Upper lobe of left lung (tissue), 6 donors: Measurements from ENCODE around the gene ARID4A. TPM values are rescaled to one million over a fixed set of nuclear protein-coding genes. Genes with fewer than 3 reads are reported as not detected.
"Not testable (repeated sequence)": the region's sequence is repeated elsewhere in the genome, so short reads cannot be mapped to it uniquely, and the experiment has no call there.

ENCODE experiments used
- ATAC-seq, 2 donors: fragments of 200-7000 bp; cut with Tn5 transposase; one replicate each; pipeline ENCODE4 v1.9.1; 2022; ENCODE audit warnings: mild to moderate bottlenecking in 2 of 2, moderate library complexity in 2 of 2; ENCODE audit not compliant: low FRiP score in 2 of 2
- DNase-seq, 2 donors: peaks; one replicate each; pipeline ENCODE4 v3.0.0-alpha.2; 2019 to 2020
- H3K27ac ChIP-seq, 4 donors: fragments of 200-600 bp; sonication (generic); one replicate each; pipeline ENCODE4 v1.5.1; 2016 to 2019
- H3K27me3 ChIP-seq, 4 donors: fragments of 200-600 bp; sonication (generic); one replicate each; pipeline ENCODE4 v1.5.1; 2017 to 2019
- H3K36me3 ChIP-seq, 4 donors: fragments of 200-600 bp; sonication (generic); one replicate each; pipeline ENCODE4 v1.5.1; 2016 to 2019
- H3K4me1 ChIP-seq, 4 donors: fragments of 200-600 bp; sonication (generic); one replicate each; pipeline ENCODE4 v1.5.1; 2018 to 2019
- H3K4me3 ChIP-seq, 4 donors: fragments of 200-600 bp; sonication (generic); one replicate each; pipeline ENCODE4 v1.5.1; 2017 to 2019; ENCODE audit warnings: mild to moderate bottlenecking in 2 of 4, moderate library complexity in 1 of 4
- H3K9me3 ChIP-seq, 4 donors: fragments of 200-600 bp; sonication (generic); one replicate each; pipeline ENCODE4 v1.5.1; 2018 to 2019
- CTCF ChIP-seq, 6 experiments: fragments of 450-650 bp in 4 of 6; fragments of 200-600 bp in 2 of 6; sonication (generic) in 2 of 6; IDR thresholded peaks; one replicate each; pipeline ENCODE4 v1.5.1; 2016 to 2019; ENCODE audit warnings: antibody characterized with exemption in 6 of 6
- EP300 ChIP-seq, 4 donors: sonication (generic); formaldehyde crosslinking; IDR thresholded peaks; one replicate each; pipeline ENCODE4 v1.5.1; 2017; ENCODE audit warnings: antibody characterized with exemption in 4 of 4, control low read depth in 2 of 4
- POLR2A ChIP-seq, 4 donors: fragments of 450-650 bp; IDR thresholded peaks; one replicate each; pipeline ENCODE4 v1.5.1; 2016 to 2017; ENCODE audit warnings: antibody characterized with exemption in 4 of 4, mild to moderate bottlenecking in 2 of 4
- POLR2AphosphoS5 ChIP-seq, 2 donors: sonication (generic); formaldehyde crosslinking; IDR thresholded peaks; one replicate each; pipeline ENCODE4 v1.5.1; 2017; ENCODE audit warnings: antibody characterized with exemption in 2 of 2
- WGBS, 2 donors: methylation state at CpG; one replicate each; pipeline ENCODE4 v1.1.5; 2017 to 2018; 5-methylcytosine and 5-hydroxymethylcytosine counted together
- total RNA-seq, 6 donors: library from RNA; depleted of rRNA in 4 of 6; stranded (reverse); fragments of >200 nt in 4 of 6; gene quantifications; one replicate each; pipeline versions ENCODE4 v1.1.0 to v1.2.1, GENCODE V29; 2016 to 2021
- donor health status: DM: no; HTN: no; CAD: no; lungs with moderate emphysema.
- donor health status: DM: no; HTN: yes; CAD: no; lungs with severe emphysema.

ARID4A gene
- total RNA-seq, 6 donors from 2014 or later: 18.4 to 96.4 (median 38.7) TPM

- Histone ChIP-seq H3K27ac (no peak overlapping the region), H3K36me3 (peaks cover 9 to 48% (median 19%) of the 10 kb centered on the region in 4 donors), H3K9me3 (no peaks in the 10 kb centered on the region), H3K27me3 (no peaks in the 10 kb centered on the region), H3K4me1 (no peaks in the 10 kb centered on the region), H3K4me3 (no peak overlapping the region)
- 93 to 100% methylated on average over 1 of the region's 1 CpG for WGBS, 2 donors
- TF ChIP-seq CTCF (IDR thresholded peaks at IDR 0.05): no peak
- TF ChIP-seq POLR2AphosphoS5 (IDR thresholded peaks at IDR 0.05): no peak
- TF ChIP-seq POLR2A (IDR thresholded peaks at IDR 0.05): no peak
- TF ChIP-seq EP300 (IDR thresholded peaks at IDR 0.05): no peak
- DNase-seq (no peak), ATAC-seq (no peak)
Observed at GRCh38 chr14:58315606-58316005, 17.3 kb downstream of the ARID4A start.

- TF ChIP-seq POLR2A (IDR thresholded peaks at IDR 0.05) (no peak), CTCF (IDR thresholded peaks at IDR 0.05) (no peak), POLR2AphosphoS5 (IDR thresholded peaks at IDR 0.05) (no peak)
- Histone ChIP-seq H3K36me3 (peaks cover 30 to 80% (median 51%) of the 10 kb centered on the region in 4 donors), H3K9me3 (no peaks in the 10 kb centered on the region), H3K4me1 (peaks cover 11 to 20% (median 11%) of the 10 kb centered on the region in 4 donors), H3K27ac (no peak overlapping the region), H3K4me3 (no peak overlapping the region), H3K27me3 (no peaks in the 10 kb centered on the region)
- no peak for DNase-seq
- ATAC-seq: no peak
- 57 to 67% methylated on average over 1 of the region's 1 CpG for WGBS, 2 donors
Observed at GRCh38 chr14:58327019-58327418, 28.7 kb downstream of the ARID4A start.

GRCh38 chr14:58331111-58331510 lies 32.8 kb downstream of the ARID4A start:
- Histone ChIP-seq H3K36me3 (peaks cover 11 to 58% (median 22%) of the 10 kb centered on the region in 4 donors), H3K4me1 (peaks cover 11 to 20% (median 11%) of the 10 kb centered on the region in 4 donors), H3K4me3 (peak overlapping the region in 1 of 4 donors; percentile 15), H3K27me3 (no peaks in the 10 kb centered on the region), H3K9me3 (no peaks in the 10 kb centered on the region), H3K27ac (peak overlapping the region in 2 of 4 donors; percentile 41 to 49)
- ATAC-seq (peak in 1 of 2 donors; percentile 89), DNase-seq (peak in 1 of 2 donors; percentile 82)
- 1 to 4% methylated on average over 5 of the region's 5 CpGs for WGBS, 2 donors
- TF ChIP-seq CTCF (IDR thresholded peaks at IDR 0.05) (no peak), EP300 (IDR thresholded peaks at IDR 0.05) (no peak), POLR2A (IDR thresholded peaks at IDR 0.05) (no peak), POLR2AphosphoS5 (IDR thresholded peaks at IDR 0.05) (no peak)

- no peak for ATAC-seq
- Histone ChIP-seq H3K27me3 (no peaks in the 10 kb centered on the region), H3K4me3 (no peak overlapping the region), H3K36me3 (peaks cover 11 to 48% (median 15%) of the 10 kb centered on the region in 4 donors), H3K9me3 (no peaks in the 10 kb centered on the region), H3K27ac (no peak overlapping the region), H3K4me1 (peaks cover 11 to 20% (median 11%) of the 10 kb centered on the region in 4 donors)
- TF ChIP-seq CTCF (IDR thresholded peaks at IDR 0.05): no peak
- TF ChIP-seq POLR2AphosphoS5 (IDR thresholded peaks at IDR 0.05): no peak
- TF ChIP-seq EP300 (IDR thresholded peaks at IDR 0.05): no peak
- no peak for TF ChIP-seq POLR2A (IDR thresholded peaks at IDR 0.05)
- no peak for DNase-seq
- WGBS, 2 donors: 92 to 94% methylated on average over 3 of the region's 3 CpGs
Observed at GRCh38 chr14:58332561-58332960, 34.2 kb downstream of the ARID4A start.

GRCh38 chr14:58339666-58340065 lies 41.3 kb downstream of the ARID4A start:
- not testable (repeated sequence) for H3K4me3 ChIP-seq, H3K27ac ChIP-seq, H3K9me3 ChIP-seq, ATAC-seq, DNase-seq, H3K4me1 ChIP-seq, H3K27me3 ChIP-seq
- H3K36me3 ChIP-seq: peaks cover 3 to 56% (median 6%) of the 10 kb centered on the region in 4 donors
- 75 to 79% methylated on average over 4 of the region's 4 CpGs for WGBS, 2 donors
